ENCODE data around the gene TBATA.
"Not testable (repeated sequence)": the region's sequence is repeated elsewhere in the genome, so short reads cannot be mapped to it uniquely, and the experiment has no call there.

Gene TBATA

GRCh38 chr10:70775679-70776454 is 9.3 kb downstream of the TBATA start:
- Histone ChIP-seq H3K36me3 (ENCODE audit: insufficient read depth, low read depth, low read length) (no peaks in the 10 kb centered on the region), H3K4me1 (ENCODE audit: insufficient read depth, low read length) (no peaks in the 10 kb centered on the region), H3K9me3 (ENCODE audit: insufficient read depth, low read depth, low read length) (no peaks in the 10 kb centered on the region), H3K4me3 (ENCODE audit: low read length) (no peak overlapping the region), H3K27ac (ENCODE audit: low read length) (no peak overlapping the region), H3K27me3 (ENCODE audit: insufficient read depth, low read length) (no peaks in the 10 kb centered on the region), H3K9ac (ENCODE audit: low read depth, low read length) (no peak overlapping the region)

GRCh38 chr10:70774810-70775678 is 10.1 kb downstream of the TBATA start:
- Histone ChIP-seq H3K27me3 (ENCODE audit: insufficient read depth, low read length) (no peaks in the 10 kb centered on the region), H3K4me1 (ENCODE audit: insufficient read depth, low read length) (no peaks in the 10 kb centered on the region), H3K9ac (ENCODE audit: low read depth, low read length) (no peak overlapping the region; the same call in 1 of the 2 replicates), H3K36me3 (ENCODE audit: insufficient read depth, low read depth, low read length) (no peaks in the 10 kb centered on the region), H3K4me3 (ENCODE audit: low read length) (no peak overlapping the region), H3K27ac (ENCODE audit: low read length) (no peak overlapping the region), H3K9me3 (ENCODE audit: insufficient read depth, low read depth, low read length) (no peaks in the 10 kb centered on the region)

- no peaks in the 10 kb centered on the region for H3K27me3 ChIP-seq (ENCODE audit: insufficient read depth, low read length)
- no peaks in the 10 kb centered on the region for H3K9me3 ChIP-seq (ENCODE audit: insufficient read depth, low read depth, low read length)
- H3K36me3 ChIP-seq (ENCODE audit: insufficient read depth, low read depth, low read length) = no peaks in the 10 kb centered on the region
These were observed 11.0 kb downstream of the TBATA start for GRCh38 chr10:70773965-70774809.

GRCh38 chr10:70773461-70773860 is 11.7 kb downstream of the TBATA start:
- H3K4me3 ChIP-seq (ENCODE audit: low read length) = no peak overlapping the region
- no peak overlapping the region for H3K27ac ChIP-seq (ENCODE audit: low read length)

More at GRCh38 chr10:70773965-70774809, 11.0 kb downstream of the TBATA start:
- H3K4me3 ChIP-seq (ENCODE audit: low read length) = no peak overlapping the region
- no peak overlapping the region for H3K27ac ChIP-seq (ENCODE audit: low read length)
- no peak overlapping the region for H3K9ac ChIP-seq (ENCODE audit: low read depth, low read length)
- no peaks in the 10 kb centered on the region for H3K4me1 ChIP-seq (ENCODE audit: insufficient read depth, low read length)

GRCh38 chr10:70772627-70773026 is 12.6 kb downstream of the TBATA start:
- Histone ChIP-seq H3K27ac (ENCODE audit: low read length) (no peak overlapping the region), H3K9ac (ENCODE audit: low read depth, low read length) (no peak overlapping the region), H3K27me3 (ENCODE audit: insufficient read depth, low read length) (no peaks in the 10 kb centered on the region), H3K4me1 (ENCODE audit: insufficient read depth, low read length) (no peaks in the 10 kb centered on the region), H3K4me3 (ENCODE audit: low read length) (no peak overlapping the region), H3K9me3 (ENCODE audit: insufficient read depth, low read depth, low read length) (no peaks in the 10 kb centered on the region), H3K36me3 (ENCODE audit: insufficient read depth, low read depth, low read length) (no peaks in the 10 kb centered on the region)

More at GRCh38 chr10:70773461-70773860, 11.7 kb downstream of the TBATA start:
- H3K9me3 ChIP-seq (ENCODE audit: insufficient read depth, low read depth, low read length) = no peaks in the 10 kb centered on the region
- no peak overlapping the region for H3K9ac ChIP-seq (ENCODE audit: low read depth, low read length)
- H3K4me1 ChIP-seq (ENCODE audit: insufficient read depth, low read length) = no peaks in the 10 kb centered on the region
- no peaks in the 10 kb centered on the region for H3K27me3 ChIP-seq (ENCODE audit: insufficient read depth, low read length)
- no peaks in the 10 kb centered on the region for H3K36me3 ChIP-seq (ENCODE audit: insufficient read depth, low read depth, low read length)

GRCh38 chr10:70771311-70772194 is 13.6 kb downstream of the TBATA start:
- Histone ChIP-seq H3K4me3 (ENCODE audit: low read length) (no peak overlapping the region), H3K27ac (ENCODE audit: low read length) (no peak overlapping the region), H3K27me3 (ENCODE audit: insufficient read depth, low read length) (no peaks in the 10 kb centered on the region), H3K9ac (ENCODE audit: low read depth, low read length) (no peak overlapping the region), H3K9me3 (ENCODE audit: insufficient read depth, low read depth, low read length) (peaks cover 7% of the 10 kb centered on the region; the same call in 1 of the 2 replicates), H3K36me3 (ENCODE audit: insufficient read depth, low read depth, low read length) (no peaks in the 10 kb centered on the region), H3K4me1 (ENCODE audit: insufficient read depth, low read length) (no peaks in the 10 kb centered on the region)

- not testable (repeated sequence) for H3K36me3 ChIP-seq (ENCODE audit: insufficient read depth, low read depth, low read length); H3K27ac ChIP-seq (ENCODE audit: low read length); H3K9ac ChIP-seq (ENCODE audit: low read depth, low read length); H3K4me3 ChIP-seq (ENCODE audit: low read length); H3K27me3 ChIP-seq (ENCODE audit: insufficient read depth, low read length); H3K4me1 ChIP-seq (ENCODE audit: insufficient read depth, low read length)
- H3K9me3 ChIP-seq (ENCODE audit: insufficient read depth, low read depth, low read length) = peaks cover 17% of the 10 kb centered on the region
These were observed 14.7 kb downstream of the TBATA start for GRCh38 chr10:70770516-70770915.

- Histone ChIP-seq H3K36me3 (ENCODE audit: insufficient read depth, low read depth, low read length) (no peaks in the 10 kb centered on the region), H3K9ac (ENCODE audit: low read depth, low read length) (no peak overlapping the region), H3K4me3 (ENCODE audit: low read length) (no peak overlapping the region), H3K9me3 (ENCODE audit: insufficient read depth, low read depth, low read length) (peaks cover 21% of the 10 kb centered on the region), H3K27ac (ENCODE audit: low read length) (no peak overlapping the region), H3K4me1 (ENCODE audit: insufficient read depth, low read length) (no peaks in the 10 kb centered on the region), H3K27me3 (ENCODE audit: insufficient read depth, low read length) (no peaks in the 10 kb centered on the region)
These were observed 15.2 kb downstream of the TBATA start for GRCh38 chr10:70770001-70770400.

- H3K4me1 ChIP-seq (ENCODE audit: insufficient read depth, low read length) = no peaks in the 10 kb centered on the region
- H3K4me3 ChIP-seq (ENCODE audit: low read length) = no peak overlapping the region
- H3K27ac ChIP-seq (ENCODE audit: low read length) = no peak overlapping the region
These were observed 16.1 kb downstream of the TBATA start for GRCh38 chr10:70769121-70769520.

GRCh38 chr10:70768026-70768685 is 17.0 kb downstream of the TBATA start:
- H3K9me3 ChIP-seq (ENCODE audit: insufficient read depth, low read depth, low read length) = peaks cover 21% of the 10 kb centered on the region
- not testable (repeated sequence) for H3K9ac ChIP-seq (ENCODE audit: low read depth, low read length); H3K4me1 ChIP-seq (ENCODE audit: insufficient read depth, low read length); H3K27ac ChIP-seq (ENCODE audit: low read length); H3K27me3 ChIP-seq (ENCODE audit: insufficient read depth, low read length); H3K36me3 ChIP-seq (ENCODE audit: insufficient read depth, low read depth, low read length); H3K4me3 ChIP-seq (ENCODE audit: low read length)

More at GRCh38 chr10:70769121-70769520, 16.1 kb downstream of the TBATA start:
- H3K9me3 ChIP-seq (ENCODE audit: insufficient read depth, low read depth, low read length) = peaks cover 21% of the 10 kb centered on the region
- H3K9ac ChIP-seq (ENCODE audit: low read depth, low read length) = no peak overlapping the region
- no peaks in the 10 kb centered on the region for H3K36me3 ChIP-seq (ENCODE audit: insufficient read depth, low read depth, low read length)
- no peaks in the 10 kb centered on the region for H3K27me3 ChIP-seq (ENCODE audit: insufficient read depth, low read length)

Data from iPS-20b (cell line).